ENCODE data around the gene LATS1.
A peak's percentile ranks its signal among the peaks of the same experiment; 100 is the strongest.

Gene LATS1

DNA sequence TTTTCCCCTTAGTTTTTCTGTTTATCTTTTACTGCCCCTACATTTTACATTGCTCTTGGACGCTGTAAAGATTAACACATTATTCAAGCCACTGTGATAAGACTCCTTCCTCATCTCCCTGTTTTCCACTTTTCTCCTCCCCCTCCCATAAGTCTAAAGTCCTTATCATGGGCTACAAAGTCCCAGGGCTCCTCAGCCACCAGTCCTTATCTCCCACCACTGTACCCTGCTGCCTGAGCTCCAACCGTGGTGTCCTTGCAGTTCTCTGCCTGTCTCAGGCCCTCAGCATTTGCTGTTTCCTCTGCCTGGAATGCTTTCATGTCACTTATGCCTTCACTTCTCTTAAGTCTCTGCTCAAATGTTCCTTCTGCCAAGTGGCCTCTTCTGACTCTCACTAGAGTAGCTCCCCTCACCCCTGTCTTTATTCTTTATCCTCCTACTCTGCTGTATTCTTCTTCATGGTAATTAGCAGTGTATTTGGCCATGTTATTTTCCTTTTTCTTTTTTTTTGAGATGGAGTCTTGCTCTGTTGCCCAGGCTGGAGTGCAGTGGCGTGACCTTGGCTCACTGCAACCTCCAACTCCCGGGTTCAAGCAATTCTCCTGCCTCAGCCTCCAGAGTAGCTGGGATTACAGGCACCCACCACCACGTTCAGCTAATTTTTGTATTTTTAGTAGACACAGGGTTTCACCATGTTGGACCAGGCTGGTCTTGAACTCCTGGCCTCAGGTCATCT, 10.8 kb upstream of the LATS1 start:
- H3K27ac ChIP-seq (ENCODE audit: low read length): no peak overlapping the region
- peaks cover 16% of the 10 kb centered on the region for H3K36me3 ChIP-seq (ENCODE audit: control insufficient read depth, insufficient read depth, low read length)
- no peak overlapping the region for H3K4me3 ChIP-seq (ENCODE audit: low read length)
- H3K4me1 ChIP-seq (ENCODE audit: control insufficient read depth, insufficient read depth, low read length): no peaks in the 10 kb centered on the region
- H3K27me3 ChIP-seq (ENCODE audit: control insufficient read depth, insufficient read depth, low read length): no peaks in the 10 kb centered on the region
- DNase-seq (ENCODE audit: low read depth, low spot score): no peak
- no peaks in the 10 kb centered on the region for H3K9me3 ChIP-seq (ENCODE audit: control insufficient read depth, insufficient read depth, low read length)
- WGBS (ENCODE audit: insufficient coverage, insufficient read length): no CpG with 5 or more reads among the region's 5 CpGs

DNA sequence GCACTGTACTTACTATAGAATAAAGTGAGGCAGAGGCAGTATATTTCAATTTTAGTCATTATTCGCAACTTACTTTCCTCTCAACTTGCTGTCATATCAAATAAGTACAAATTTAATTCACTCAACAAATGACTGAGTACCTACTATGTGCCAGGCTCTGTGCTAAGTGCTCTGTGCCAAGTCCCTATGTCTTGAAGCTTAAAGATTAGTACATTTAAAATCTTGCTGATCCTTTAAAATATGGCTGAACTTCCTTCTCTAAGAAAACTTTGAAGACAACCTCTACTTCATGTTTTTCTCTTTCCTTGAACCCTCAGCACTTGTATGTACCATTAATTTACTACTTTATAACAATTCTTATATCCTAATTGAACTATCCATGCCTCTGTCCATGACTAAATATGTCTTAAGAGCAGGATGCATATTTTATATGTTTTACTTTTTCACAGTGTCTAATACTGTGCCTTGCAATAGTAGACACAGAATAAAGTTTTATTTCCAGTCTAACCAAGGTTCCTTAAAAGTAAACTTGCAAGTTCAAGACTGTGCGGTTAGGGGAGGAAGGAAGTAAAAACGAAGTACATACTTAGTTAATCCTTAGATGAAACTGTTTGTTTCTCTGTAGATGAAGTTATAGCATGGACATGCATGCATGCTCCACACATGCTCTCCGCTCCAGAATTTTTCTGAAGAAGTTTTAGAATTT, 10.0 kb upstream of the LATS1 start:
- H3K27me3 ChIP-seq (ENCODE audit: control insufficient read depth, insufficient read depth, low read length): no peaks in the 10 kb centered on the region
- no peaks in the 10 kb centered on the region for H3K9me3 ChIP-seq (ENCODE audit: control insufficient read depth, insufficient read depth, low read length)
- DNase-seq (ENCODE audit: low read depth, low spot score): no peak
- no peak overlapping the region for H3K27ac ChIP-seq (ENCODE audit: low read length)
- WGBS (ENCODE audit: insufficient coverage, insufficient read length): no CpG with 5 or more reads among the region's 4 CpGs
- H3K4me1 ChIP-seq (ENCODE audit: control insufficient read depth, insufficient read depth, low read length): no peaks in the 10 kb centered on the region
- H3K4me3 ChIP-seq (ENCODE audit: low read length): no peak overlapping the region
- peaks cover 16% of the 10 kb centered on the region for H3K36me3 ChIP-seq (ENCODE audit: control insufficient read depth, insufficient read depth, low read length)

DNA sequence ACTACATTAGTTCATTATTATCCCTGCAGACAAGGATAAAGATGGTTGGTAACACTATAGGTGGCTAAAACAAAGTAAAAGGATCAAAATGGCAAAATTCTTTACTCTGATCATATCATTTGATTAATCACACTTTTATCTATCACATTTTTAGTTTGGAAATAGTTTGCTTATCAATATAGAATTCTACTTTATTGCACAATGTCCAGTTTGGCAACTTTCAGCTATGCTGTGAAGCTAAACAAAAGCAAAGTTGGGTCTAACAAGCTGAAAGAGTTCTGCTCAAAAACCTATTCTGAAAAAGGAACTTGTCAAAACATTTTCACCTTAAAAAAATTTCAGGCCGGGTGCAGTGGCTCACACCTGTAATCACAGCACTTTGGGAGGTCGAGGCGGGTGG, 7.9 kb upstream of the LATS1 start:
- no CpG with 5 or more reads among the region's 3 CpGs for WGBS (ENCODE audit: insufficient coverage, insufficient read length)
- DNase-seq (ENCODE audit: low read depth, low spot score): no peak
- H3K27me3 ChIP-seq (ENCODE audit: control insufficient read depth, insufficient read depth, low read length): no peaks in the 10 kb centered on the region
- no peaks in the 10 kb centered on the region for H3K4me1 ChIP-seq (ENCODE audit: control insufficient read depth, insufficient read depth, low read length)
- no peaks in the 10 kb centered on the region for H3K9me3 ChIP-seq (ENCODE audit: control insufficient read depth, insufficient read depth, low read length)
- peaks cover 13% of the 10 kb centered on the region for H3K36me3 ChIP-seq (ENCODE audit: control insufficient read depth, insufficient read depth, low read length)
- no peak overlapping the region for H3K27ac ChIP-seq (ENCODE audit: low read length)
- H3K4me3 ChIP-seq (ENCODE audit: low read length): no peak overlapping the region

DNA sequence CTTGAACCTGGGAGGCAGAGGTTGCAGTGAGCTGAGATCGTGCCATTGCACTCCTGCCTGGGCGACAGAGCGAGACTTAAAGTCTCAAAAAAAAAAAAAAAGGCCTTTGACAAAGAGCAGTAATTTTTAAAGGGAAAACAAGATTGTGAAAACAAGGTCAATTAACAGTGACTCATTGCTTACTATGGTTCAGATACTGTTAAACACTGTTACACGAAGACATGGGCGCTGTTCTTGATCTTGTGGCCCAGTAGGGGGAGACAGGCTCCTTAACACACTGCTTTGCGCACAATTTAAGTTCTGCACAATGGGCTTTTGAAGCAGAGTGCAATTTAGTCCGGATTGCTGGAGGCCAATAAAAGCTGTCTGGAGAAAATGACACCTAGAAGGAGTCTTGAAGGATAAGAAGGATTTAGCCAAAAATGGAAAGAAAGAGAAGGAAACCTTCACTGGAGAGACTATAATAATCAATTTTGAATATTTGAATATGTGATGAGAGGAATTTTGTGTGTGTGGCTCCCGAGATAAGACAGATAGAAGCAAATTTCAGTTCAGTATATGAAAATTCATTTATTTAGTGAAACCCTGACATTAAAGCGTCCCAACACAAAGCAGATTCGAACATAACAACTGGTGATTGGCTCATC, 6.0 kb upstream of the LATS1 start:
- Histone ChIP-seq H3K4me3 (ENCODE audit: low read length) (no peak overlapping the region), H3K36me3 (ENCODE audit: control insufficient read depth, insufficient read depth, low read length) (peaks cover 3% of the 10 kb centered on the region; the same call in 1 of the 2 replicates), H3K27ac (ENCODE audit: low read length) (no peak overlapping the region), H3K4me1 (ENCODE audit: control insufficient read depth, insufficient read depth, low read length) (no peaks in the 10 kb centered on the region), H3K27me3 (ENCODE audit: control insufficient read depth, insufficient read depth, low read length) (no peaks in the 10 kb centered on the region), H3K9me3 (ENCODE audit: control insufficient read depth, insufficient read depth, low read length) (no peaks in the 10 kb centered on the region)
- DNase-seq (ENCODE audit: low read depth, low spot score): no peak
- 100% methylated on average over 1 of the region's 10 CpGs for WGBS (ENCODE audit: insufficient coverage, insufficient read length)

DNA sequence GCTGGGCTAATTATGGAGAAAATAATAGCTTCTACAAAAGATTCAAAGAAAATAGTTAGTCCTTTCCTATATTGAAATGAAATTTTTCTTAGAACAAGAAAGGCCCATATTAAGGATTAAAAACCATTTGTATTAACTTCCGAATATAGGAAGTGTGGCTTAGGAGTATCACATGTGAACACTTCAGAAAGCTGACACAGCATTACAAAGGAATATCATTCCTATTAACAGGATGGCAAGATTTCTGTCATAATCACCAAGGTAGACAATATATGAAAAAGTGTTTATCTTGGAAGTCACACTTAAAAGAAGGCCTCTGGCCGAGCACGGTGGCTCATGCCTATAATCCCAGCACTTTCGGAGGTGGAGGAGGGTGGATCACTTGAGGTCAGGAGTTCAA, 5.4 kb upstream of the LATS1 start:
- DNase-seq (ENCODE audit: low read depth, low spot score): no peak
- Histone ChIP-seq H3K4me1 (ENCODE audit: control insufficient read depth, insufficient read depth, low read length) (no peaks in the 10 kb centered on the region), H3K9me3 (ENCODE audit: control insufficient read depth, insufficient read depth, low read length) (no peaks in the 10 kb centered on the region), H3K36me3 (ENCODE audit: control insufficient read depth, insufficient read depth, low read length) (no peaks in the 10 kb centered on the region), H3K27ac (ENCODE audit: low read length) (no peak overlapping the region), H3K27me3 (ENCODE audit: control insufficient read depth, insufficient read depth, low read length) (no peaks in the 10 kb centered on the region), H3K4me3 (ENCODE audit: low read length) (no peak overlapping the region)
- WGBS (ENCODE audit: insufficient coverage, insufficient read length): no CpG with 5 or more reads among the region's 4 CpGs

DNA sequence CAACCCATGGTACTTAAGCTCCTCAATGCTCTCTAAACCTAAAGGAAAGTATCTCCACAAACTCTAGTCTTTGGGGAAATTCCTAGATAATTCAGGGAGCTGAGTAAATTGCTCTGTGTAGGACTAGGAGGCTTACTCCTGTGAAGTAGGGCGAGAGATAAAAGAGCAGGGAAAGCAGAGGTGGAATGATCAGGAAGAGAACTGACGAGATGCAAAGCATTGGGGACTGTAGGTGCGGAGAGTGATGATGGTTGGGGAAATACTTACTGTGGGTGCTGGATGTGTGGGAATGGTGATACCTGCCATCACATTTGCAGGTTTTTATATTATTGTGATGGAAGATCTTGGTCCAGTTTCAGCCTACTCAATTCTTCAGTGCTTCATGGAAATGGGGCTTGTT, 1.6 kb upstream of the LATS1 start:
- H3K9me3 ChIP-seq (ENCODE audit: control insufficient read depth, insufficient read depth, low read length): no peaks in the 10 kb centered on the region
- H3K4me3 ChIP-seq (ENCODE audit: low read length): no peak overlapping the region
- H3K27ac ChIP-seq (ENCODE audit: low read length): no peak overlapping the region
- WGBS (ENCODE audit: insufficient coverage, insufficient read length): 100% methylated on average over 1 of the region's 3 CpGs
- H3K27me3 ChIP-seq (ENCODE audit: control insufficient read depth, insufficient read depth, low read length): no peaks in the 10 kb centered on the region
- H3K4me1 ChIP-seq (ENCODE audit: control insufficient read depth, insufficient read depth, low read length): no peaks in the 10 kb centered on the region
- DNase-seq (ENCODE audit: low read depth, low spot score): no peak
- H3K36me3 ChIP-seq (ENCODE audit: control insufficient read depth, insufficient read depth, low read length): no peaks in the 10 kb centered on the region

DNA sequence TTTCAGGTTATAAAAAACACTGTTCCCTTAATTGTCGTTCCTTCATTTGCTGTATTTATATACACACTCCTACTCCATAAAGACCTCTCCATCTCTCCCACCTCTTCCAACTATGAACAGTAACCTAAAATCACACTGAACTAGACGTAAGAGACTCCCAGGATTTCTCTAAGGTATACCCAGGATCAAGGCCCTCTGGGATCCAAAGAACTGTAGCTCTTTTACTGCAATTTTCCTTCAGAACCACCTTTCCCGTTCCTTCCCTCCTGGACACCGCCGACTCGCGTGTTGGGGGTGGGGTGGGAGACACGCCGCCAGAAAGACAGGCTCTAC, 680 bp downstream of the LATS1 start:
- Histone ChIP-seq H3K4me3 (ENCODE audit: low read length) (peak overlapping the region; percentile 87), H3K36me3 (ENCODE audit: control insufficient read depth, insufficient read depth, low read length) (no peaks in the 10 kb centered on the region; the same call in 1 of the 2 replicates), H3K4me1 (ENCODE audit: control insufficient read depth, insufficient read depth, low read length) (no peaks in the 10 kb centered on the region), H3K27ac (ENCODE audit: low read length) (no peak overlapping the region), H3K27me3 (ENCODE audit: control insufficient read depth, insufficient read depth, low read length) (no peaks in the 10 kb centered on the region), H3K9me3 (ENCODE audit: control insufficient read depth, insufficient read depth, low read length) (no peaks in the 10 kb centered on the region)
- no CpG with 5 or more reads among the region's 9 CpGs for WGBS (ENCODE audit: insufficient coverage, insufficient read length)
- DNase-seq (ENCODE audit: low read depth, low spot score): no peak

DNA sequence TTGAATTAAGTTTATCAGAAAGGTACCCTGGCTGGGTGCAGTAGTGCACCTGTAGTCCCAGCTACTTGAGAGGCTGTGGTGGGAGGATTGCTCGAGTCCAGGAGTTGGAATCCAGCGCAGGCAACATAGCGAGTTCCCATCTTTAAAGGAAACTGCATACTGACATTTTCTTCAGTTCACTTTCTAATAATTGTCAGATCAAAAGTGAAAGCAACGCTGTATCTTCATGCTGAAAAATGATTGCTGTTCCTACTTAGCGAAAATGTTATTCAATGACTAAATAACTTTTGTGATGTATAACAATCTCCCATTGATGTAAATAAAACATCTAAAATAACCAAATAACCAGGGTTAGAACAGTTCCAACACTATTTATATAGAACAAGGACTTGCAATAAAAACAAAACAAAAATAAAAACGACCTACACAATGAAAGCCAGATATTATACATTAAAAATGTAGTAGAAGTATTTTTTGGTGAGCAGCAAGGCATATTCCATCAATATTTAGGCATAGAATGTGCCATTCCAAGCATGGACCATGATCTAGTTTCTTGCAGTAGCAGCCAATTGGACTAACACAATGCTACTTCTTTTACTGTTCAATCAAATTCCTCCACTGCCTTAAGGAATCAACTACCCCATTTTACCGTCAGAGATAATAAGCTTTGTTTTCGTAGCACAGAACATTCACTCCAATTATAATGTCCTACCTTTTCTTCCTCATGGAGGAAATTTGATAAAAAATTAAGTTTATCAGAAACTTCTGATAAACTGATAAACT, 1.5 kb downstream of the LATS1 start:
- no peak for DNase-seq (ENCODE audit: low read depth, low spot score)
- H3K4me1 ChIP-seq (ENCODE audit: control insufficient read depth, insufficient read depth, low read length): no peaks in the 10 kb centered on the region
- H3K36me3 ChIP-seq (ENCODE audit: control insufficient read depth, insufficient read depth, low read length): no peaks in the 10 kb centered on the region; the same call in 1 of the 2 replicates
- H3K9me3 ChIP-seq (ENCODE audit: control insufficient read depth, insufficient read depth, low read length): no peaks in the 10 kb centered on the region
- peak overlapping the region; percentile 28; the same call in 1 of the 2 replicates for H3K4me3 ChIP-seq (ENCODE audit: low read length)
- no CpG with 5 or more reads among the region's 8 CpGs for WGBS (ENCODE audit: insufficient coverage, insufficient read length)
- H3K27ac ChIP-seq (ENCODE audit: low read length): no peak overlapping the region
- H3K27me3 ChIP-seq (ENCODE audit: control insufficient read depth, insufficient read depth, low read length): no peaks in the 10 kb centered on the region

DNA sequence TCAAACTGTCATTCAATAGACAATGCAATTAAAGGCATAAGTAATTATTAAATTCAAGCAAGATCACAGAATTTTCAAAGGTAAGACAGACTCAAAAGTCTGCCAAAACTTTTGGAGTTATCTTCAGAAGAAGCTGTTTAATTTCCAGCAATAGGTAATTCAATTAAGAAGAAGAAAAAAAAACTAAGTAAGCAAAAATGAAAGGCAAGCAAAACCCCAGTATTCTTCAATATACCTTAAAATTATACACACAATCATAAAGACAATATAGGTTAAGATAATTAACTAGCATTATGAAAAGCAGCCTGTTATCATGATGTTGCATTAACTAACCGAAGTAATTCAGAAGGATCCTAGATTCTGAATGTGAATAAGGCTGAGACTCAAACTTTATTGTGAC, 3.5 kb downstream of the LATS1 start:
- Histone ChIP-seq H3K36me3 (ENCODE audit: control insufficient read depth, insufficient read depth, low read length) (no peaks in the 10 kb centered on the region; the same call in 1 of the 2 replicates), H3K27ac (ENCODE audit: low read length) (no peak overlapping the region), H3K4me1 (ENCODE audit: control insufficient read depth, insufficient read depth, low read length) (no peaks in the 10 kb centered on the region), H3K4me3 (ENCODE audit: low read length) (no peak overlapping the region), H3K27me3 (ENCODE audit: control insufficient read depth, insufficient read depth, low read length) (no peaks in the 10 kb centered on the region), H3K9me3 (ENCODE audit: control insufficient read depth, insufficient read depth, low read length) (no peaks in the 10 kb centered on the region)
- no CpG with 5 or more reads among the region's 1 CpG for WGBS (ENCODE audit: insufficient coverage, insufficient read length)
- no peak for DNase-seq (ENCODE audit: low read depth, low spot score)

DNA sequence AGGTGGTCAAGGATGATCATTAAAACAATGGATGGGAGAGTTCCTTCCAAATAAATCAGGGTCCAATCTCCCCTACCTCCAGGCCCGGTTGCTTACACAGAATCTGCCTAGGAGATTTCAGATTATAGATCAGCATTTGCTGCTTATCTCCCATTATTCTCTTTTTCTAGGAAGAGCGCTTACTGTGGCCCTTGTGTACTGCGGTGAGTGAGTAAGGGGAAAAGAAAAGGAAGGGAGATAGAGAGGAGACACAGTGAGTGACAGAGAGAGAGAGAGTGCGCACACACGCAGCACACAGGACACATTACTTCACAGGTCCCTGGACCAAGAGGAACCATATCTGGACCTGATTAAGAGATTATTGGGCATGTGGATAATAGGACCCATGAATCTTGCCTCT, 6.2 kb downstream of the LATS1 start:
- DNase-seq (ENCODE audit: low read depth, low spot score): no peak
- Histone ChIP-seq H3K27ac (ENCODE audit: low read length) (no peak overlapping the region), H3K4me1 (ENCODE audit: control insufficient read depth, insufficient read depth, low read length) (peaks cover 2% of the 10 kb centered on the region; the same call in 1 of the 2 replicates), H3K9me3 (ENCODE audit: control insufficient read depth, insufficient read depth, low read length) (no peaks in the 10 kb centered on the region), H3K27me3 (ENCODE audit: control insufficient read depth, insufficient read depth, low read length) (no peaks in the 10 kb centered on the region), H3K4me3 (ENCODE audit: low read length) (no peak overlapping the region), H3K36me3 (ENCODE audit: control insufficient read depth, insufficient read depth, low read length) (no peaks in the 10 kb centered on the region; the same call in 1 of the 2 replicates)
- no CpG with 5 or more reads among the region's 5 CpGs for WGBS (ENCODE audit: insufficient coverage, insufficient read length)

Measured in iPS DF 6.9 (cell line).